ENCODE measurements around the gene ITGB4.

The ITGB4 gene

DNA sequence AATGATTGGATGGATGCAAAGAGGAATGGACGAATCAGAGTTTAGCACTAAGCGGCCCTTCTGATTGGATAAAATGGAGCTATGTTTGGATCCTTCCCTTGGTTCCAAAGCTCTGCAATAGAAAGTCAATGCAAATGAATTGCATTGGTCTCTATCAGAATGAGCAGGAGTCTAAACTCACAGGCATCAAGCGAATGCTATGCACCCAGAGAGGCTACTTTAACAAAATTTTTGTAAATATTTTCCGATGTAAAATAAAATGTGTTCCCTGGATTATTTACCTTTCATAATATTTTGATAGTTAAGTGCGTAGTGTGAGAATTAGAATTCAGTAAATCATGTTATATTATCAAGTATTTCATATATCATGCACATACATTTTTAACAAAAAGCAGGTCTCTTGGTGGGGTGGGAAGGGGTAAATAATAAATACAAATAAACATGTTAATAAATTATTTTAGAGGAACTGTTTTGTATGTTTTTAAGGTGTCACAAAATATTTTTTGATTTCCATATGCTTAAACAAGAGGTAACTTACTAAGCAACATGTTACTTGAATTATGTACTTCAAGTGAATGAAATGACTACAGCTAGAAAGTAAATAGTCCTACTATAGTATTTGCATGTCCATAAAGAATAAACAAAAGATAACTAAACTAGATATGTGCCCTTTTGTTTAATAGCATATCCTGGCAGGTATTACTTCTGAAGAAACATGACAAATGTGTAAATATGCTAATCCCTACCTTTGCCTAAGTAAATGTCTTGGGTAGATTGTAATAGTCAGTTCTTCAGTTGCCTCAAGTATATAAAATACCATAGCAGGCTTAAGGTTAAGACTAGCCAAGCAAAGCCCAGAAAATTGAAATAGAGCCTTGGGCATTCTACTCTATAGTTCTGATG lies 59.0 kb downstream of the ITGB4 start:
- Mint-ChIP-seq H3K36me3 (peaks cover 15% of the 10 kb centered on the region), H3K27ac (peak overlapping the region; percentile 100), H3K9me3 (no peaks in the 10 kb centered on the region), H3K4me1 (peaks cover 28% of the 10 kb centered on the region), H3K27me3 (no peaks in the 10 kb centered on the region), H3K4me3 (peak overlapping the region; percentile 96)
- ATAC-seq (ENCODE audit: low read depth) (no peak), DNase-seq (ENCODE audit: low spot score in 2 of 2) (no peak)

GRCh38 chr17:75783069-75783783 lies 62.0 kb downstream of the ITGB4 start:
- Mint-ChIP-seq H3K27me3 (no peaks in the 10 kb centered on the region), H3K4me1 (peaks cover 24% of the 10 kb centered on the region), H3K36me3 (peaks cover 10% of the 10 kb centered on the region), H3K27ac (peak overlapping the region; percentile 100), H3K4me3 (peak overlapping the region; percentile 94), H3K9me3 (no peaks in the 10 kb centered on the region)
- ATAC-seq (ENCODE audit: low read depth) (peak; percentile 21), DNase-seq (ENCODE audit: low spot score in 2 of 2) (peak in 1 of 2 donors; percentile 56)

DNA sequence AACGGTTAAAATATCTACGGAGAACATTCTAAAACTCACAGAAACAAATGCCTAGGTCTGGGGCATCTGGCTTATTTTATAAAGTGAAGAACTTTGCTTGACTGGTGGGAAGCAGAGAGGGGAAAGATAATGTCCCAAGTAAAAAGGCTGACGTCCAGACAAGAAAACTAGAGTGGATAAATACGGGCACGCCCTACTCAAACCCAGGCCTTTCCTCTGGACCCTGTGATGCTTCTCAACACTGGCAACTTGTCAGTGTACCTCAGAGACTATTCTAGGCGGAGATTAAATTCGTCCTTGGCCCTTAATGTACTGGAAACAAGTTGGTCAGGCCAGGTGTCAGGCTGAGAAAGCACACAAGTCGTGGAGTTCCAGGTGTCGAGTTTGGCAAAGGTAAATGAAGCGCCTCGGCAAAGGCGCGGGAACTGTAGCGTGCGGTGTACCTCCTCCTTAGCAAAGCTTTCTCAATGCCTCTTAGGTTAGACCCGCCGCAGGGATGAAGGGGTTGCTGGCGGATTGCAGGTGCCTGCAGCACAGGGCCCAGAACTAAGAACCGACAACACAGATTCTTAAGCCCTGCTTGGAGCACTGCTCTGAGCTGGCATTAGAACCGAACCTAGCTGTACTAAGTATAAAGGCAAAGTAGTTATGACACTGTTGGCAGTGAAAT lies 62.7 kb downstream of the ITGB4 start:
- Mint-ChIP-seq H3K9me3 (no peaks in the 10 kb centered on the region), H3K4me3 (peak overlapping the region; percentile 94), H3K36me3 (peaks cover 3% of the 10 kb centered on the region), H3K4me1 (peaks cover 22% of the 10 kb centered on the region), H3K27ac (peak overlapping the region; percentile 100), H3K27me3 (no peaks in the 10 kb centered on the region)
- ATAC-seq (ENCODE audit: low read depth) (no peak), DNase-seq (ENCODE audit: low spot score in 2 of 2) (no peak)

- peak within 1 kb of the TSS; percentile 100 for H3K27ac Mint-ChIP-seq
- H3K4me1 Mint-ChIP-seq: peaks cover 21% of the 10 kb centered on the region
- H3K36me3 Mint-ChIP-seq: peaks cover 2% of the 10 kb centered on the region
- peak within 1 kb of the TSS; percentile 94 for H3K4me3 Mint-ChIP-seq
- no peaks in the 10 kb centered on the region for H3K27me3 Mint-ChIP-seq
- DNase-seq (ENCODE audit: low spot score in 2 of 2): peak; percentile 92 to 94
- no peaks in the 10 kb centered on the region for H3K9me3 Mint-ChIP-seq
- peak; percentile 62 for ATAC-seq (ENCODE audit: low read depth)
Observed at GRCh38 chr17:75784473-75785015, 63.3 kb downstream of the ITGB4 start, which contains the start of gene UNK. TSS of gene UNK (plus strand) at chr17:75784806. CDS start at chr17:75784881, 75 bp downstream.

DNA sequence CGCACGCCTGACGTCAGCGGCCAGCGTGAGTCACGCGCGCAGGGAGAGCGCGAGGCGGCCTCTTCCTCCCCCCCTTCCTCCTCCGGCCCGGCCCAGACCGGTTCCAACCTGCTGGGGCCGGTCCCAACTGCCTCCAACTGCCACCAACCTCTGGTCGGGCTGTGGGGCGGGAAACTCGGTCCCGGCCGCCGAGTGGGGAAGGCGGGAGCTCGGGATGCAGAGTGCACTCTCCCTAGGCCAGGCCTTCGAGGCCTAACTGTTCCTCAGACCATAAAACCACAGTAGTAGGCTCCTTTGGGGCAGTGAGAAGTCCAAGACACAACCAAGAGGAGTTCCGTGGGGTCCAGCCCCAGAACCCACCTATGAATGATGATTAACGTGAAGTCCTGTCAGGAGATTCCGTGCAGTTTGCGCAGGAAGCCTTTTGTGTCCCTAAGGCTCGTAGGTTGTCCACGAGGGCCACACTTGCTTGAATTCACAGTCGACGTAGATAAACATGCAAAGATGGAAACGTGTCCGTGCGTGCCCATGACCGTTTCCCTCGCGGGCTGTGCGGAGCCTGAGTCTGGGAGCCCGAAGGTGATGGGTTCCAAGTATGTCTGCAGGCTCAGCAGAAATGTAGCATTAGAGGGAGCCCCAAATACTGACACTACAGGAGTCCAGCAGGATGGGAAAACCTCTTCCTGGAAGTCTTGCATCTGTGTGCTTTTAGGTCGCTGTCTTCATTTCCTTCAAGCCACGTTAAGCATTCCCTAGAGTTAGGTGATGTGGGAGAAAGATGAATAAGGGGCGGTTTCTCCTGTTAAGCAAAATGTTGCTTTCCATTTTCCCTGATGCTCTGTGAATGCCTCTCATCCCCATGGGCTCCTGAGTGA lies 64.0 kb downstream of the ITGB4 start:
- no peaks in the 10 kb centered on the region for H3K36me3 Mint-ChIP-seq
- peak overlapping the region; percentile 100 for H3K27ac Mint-ChIP-seq
- ATAC-seq (ENCODE audit: low read depth): peak; percentile 67
- H3K4me3 Mint-ChIP-seq: peak overlapping the region; percentile 94
- no peaks in the 10 kb centered on the region for H3K27me3 Mint-ChIP-seq
- H3K4me1 Mint-ChIP-seq: peaks cover 17% of the 10 kb centered on the region
- DNase-seq (ENCODE audit: low spot score in 2 of 2): peak; percentile 87 to 90
- H3K9me3 Mint-ChIP-seq: no peaks in the 10 kb centered on the region

DNA sequence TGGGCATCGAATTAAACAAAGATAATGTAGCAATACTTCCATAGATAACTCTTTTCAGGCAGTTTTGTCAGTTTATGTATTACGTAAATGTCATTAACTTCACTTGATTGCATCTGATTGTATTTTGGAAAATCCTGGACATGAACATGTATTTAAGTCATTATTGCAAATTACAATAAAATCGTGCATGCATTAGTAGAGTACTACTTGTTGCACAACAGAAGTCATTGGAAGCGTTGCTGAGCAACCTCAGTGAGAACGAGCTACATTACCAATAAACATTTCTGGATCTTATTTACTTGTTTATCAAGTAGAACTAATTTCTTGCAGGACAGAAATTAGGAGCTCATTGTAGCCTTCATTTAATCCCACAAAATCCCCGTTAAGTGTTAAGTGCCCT lies 70.0 kb downstream of the ITGB4 start:
- no peaks in the 10 kb centered on the region for H3K9me3 Mint-ChIP-seq
- H3K4me3 Mint-ChIP-seq: no peak overlapping the region
- no peak overlapping the region for H3K27ac Mint-ChIP-seq
- no peak for DNase-seq (ENCODE audit: low spot score in 2 of 2)
- peaks cover 4% of the 10 kb centered on the region for H3K4me1 Mint-ChIP-seq
- peaks cover 4% of the 10 kb centered on the region for H3K36me3 Mint-ChIP-seq
- ATAC-seq (ENCODE audit: low read depth): no peak
- H3K27me3 Mint-ChIP-seq: no peaks in the 10 kb centered on the region

DNA sequence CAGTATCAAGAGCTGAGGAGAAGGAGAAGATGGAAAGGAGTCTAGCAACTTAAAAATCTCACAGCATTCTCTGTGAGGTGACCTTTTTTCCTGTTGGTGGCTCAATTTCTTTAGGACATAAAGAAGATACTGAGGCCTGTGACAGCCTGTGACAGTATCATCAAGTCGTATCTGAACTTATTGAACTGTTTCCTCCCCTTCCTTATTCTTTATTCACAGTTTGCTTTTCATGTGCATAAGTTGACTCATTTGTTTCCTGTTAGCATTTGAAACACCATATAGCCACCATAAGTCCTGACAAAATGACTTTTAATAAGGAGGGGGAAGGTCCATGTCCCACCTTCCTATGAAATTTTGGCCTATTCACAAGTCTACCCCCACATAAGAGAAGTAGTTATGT lies 72.2 kb downstream of the ITGB4 start:
- Mint-ChIP-seq H3K36me3 (peaks cover 7% of the 10 kb centered on the region), H3K27ac (peak overlapping the region; percentile 58), H3K27me3 (no peaks in the 10 kb centered on the region), H3K4me1 (peaks cover 3% of the 10 kb centered on the region), H3K9me3 (no peaks in the 10 kb centered on the region), H3K4me3 (no peak overlapping the region)
- ATAC-seq (ENCODE audit: low read depth) (no peak), DNase-seq (ENCODE audit: low spot score in 2 of 2) (no peak)

DNA sequence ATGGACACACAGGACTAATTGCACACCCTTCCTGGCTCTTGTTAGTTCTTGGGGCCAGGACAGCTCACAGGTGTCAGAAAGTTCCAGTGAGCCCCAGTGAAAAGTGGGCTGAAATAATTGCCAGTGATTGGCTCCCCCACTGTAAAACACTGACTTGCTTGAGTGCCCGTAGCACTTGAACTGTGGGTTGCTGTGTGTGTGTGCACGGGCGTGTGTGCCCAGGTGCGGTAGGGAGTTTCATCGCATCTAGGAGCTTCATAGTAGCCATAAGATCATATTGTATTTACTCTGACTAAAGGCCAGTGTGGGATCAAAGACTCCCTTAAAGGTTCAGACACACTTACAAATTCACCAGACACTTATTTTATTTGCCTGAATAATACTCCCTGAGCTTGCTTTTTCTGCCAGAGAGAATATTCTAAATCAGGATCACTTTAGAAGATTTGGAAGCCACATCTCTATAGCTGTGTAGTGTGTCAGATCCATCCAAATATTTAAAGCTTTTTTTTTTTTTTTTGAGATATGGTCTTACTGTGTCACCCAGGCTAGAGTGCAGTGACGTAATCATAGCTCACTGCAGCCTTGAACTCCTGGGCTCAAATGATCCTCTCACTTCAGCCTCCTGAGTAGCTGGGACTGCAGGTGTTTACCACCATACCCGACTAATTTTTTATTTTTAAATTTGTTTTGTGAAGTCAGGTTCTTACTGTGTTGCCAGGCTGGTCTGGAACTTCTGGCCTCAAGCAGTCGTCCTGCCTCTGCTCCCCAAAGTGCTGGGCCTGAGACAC lies 74.8 kb downstream of the ITGB4 start:
- Mint-ChIP-seq H3K36me3 (peaks cover 15% of the 10 kb centered on the region), H3K27me3 (no peaks in the 10 kb centered on the region), H3K9me3 (no peaks in the 10 kb centered on the region), H3K4me1 (peaks cover 5% of the 10 kb centered on the region), H3K4me3 (no peak overlapping the region), H3K27ac (no peak overlapping the region)
- no peak for ATAC-seq (ENCODE audit: low read depth)
- no peak for DNase-seq (ENCODE audit: low spot score in 2 of 2)

DNA sequence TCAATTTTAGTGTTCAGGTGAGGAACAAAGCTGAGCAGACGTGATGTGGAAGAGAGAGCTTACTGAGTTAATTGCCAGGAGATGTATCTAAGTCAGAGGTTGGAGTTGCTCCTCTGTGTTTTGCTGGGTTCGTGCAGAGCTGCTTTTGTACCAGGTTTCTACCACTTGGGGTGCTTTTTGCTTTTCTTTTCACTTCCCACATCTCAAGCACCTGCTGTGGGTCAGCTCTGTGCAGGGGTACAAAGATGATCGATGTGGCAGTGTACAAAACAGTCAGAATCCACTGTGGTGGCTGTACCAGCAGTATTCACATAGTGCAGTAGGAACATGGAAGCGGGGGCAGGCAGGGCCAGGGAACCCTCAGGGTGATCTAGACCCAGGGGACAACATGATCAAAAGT lies 78.1 kb downstream of the ITGB4 start:
- H3K9me3 Mint-ChIP-seq: no peaks in the 10 kb centered on the region
- peaks cover 2% of the 10 kb centered on the region for H3K4me1 Mint-ChIP-seq
- H3K4me3 Mint-ChIP-seq: no peak overlapping the region
- no peak for ATAC-seq (ENCODE audit: low read depth)
- no peak for DNase-seq (ENCODE audit: low spot score in 2 of 2)
- no peak overlapping the region for H3K27ac Mint-ChIP-seq
- H3K27me3 Mint-ChIP-seq: no peaks in the 10 kb centered on the region
- H3K36me3 Mint-ChIP-seq: peaks cover 11% of the 10 kb centered on the region

DNA sequence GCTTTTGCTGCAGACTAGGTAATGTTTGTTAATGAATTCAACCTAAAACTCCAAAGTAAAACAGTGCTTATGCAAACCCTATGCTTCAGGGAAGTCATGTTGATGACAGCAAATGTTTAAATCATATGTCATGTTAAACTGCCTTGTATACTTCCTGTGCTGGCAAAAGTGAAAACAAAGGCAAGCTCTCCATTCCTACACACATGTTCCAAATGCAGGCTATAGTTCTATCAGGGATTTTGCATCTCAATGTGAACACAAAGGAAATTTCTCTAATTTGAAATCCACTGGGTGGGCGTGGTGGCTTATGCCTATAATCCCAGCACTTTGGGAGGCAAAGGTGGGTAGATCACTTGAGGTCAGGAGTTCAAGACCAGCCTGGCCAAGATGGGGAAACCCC lies 82.6 kb downstream of the ITGB4 start:
- Mint-ChIP-seq H3K27ac (no peak overlapping the region), H3K4me3 (no peak overlapping the region)
- no peak for ATAC-seq (ENCODE audit: low read depth)

GRCh38 chr17:75806822-75807500 lies 85.7 kb downstream of the ITGB4 start:
- H3K4me3 Mint-ChIP-seq: no peak overlapping the region
- no peak overlapping the region for H3K27ac Mint-ChIP-seq
- H3K9me3 Mint-ChIP-seq: no peaks in the 10 kb centered on the region
- ATAC-seq (ENCODE audit: low read depth) (no peak), DNase-seq (ENCODE audit: low spot score in 2 of 2) (no peak)
- no peaks in the 10 kb centered on the region for H3K36me3 Mint-ChIP-seq
- H3K4me1 Mint-ChIP-seq: peaks cover 9% of the 10 kb centered on the region
- no peaks in the 10 kb centered on the region for H3K27me3 Mint-ChIP-seq

More for the DNA sequence above, 82.6 kb downstream of the ITGB4 start:
- Mint-ChIP-seq H3K27me3 (no peaks in the 10 kb centered on the region), H3K36me3 (peaks cover 7% of the 10 kb centered on the region), H3K4me1 (peaks cover 8% of the 10 kb centered on the region), H3K9me3 (no peaks in the 10 kb centered on the region)
- DNase-seq (ENCODE audit: low spot score in 2 of 2): no peak
